ENCODE results near the gene CDYL2. TPM values are rescaled to one million over a fixed set of nuclear protein-coding genes. Genes with fewer than 3 reads are reported as not detected.
A peak's percentile ranks its signal among the peaks of the same experiment; 100 is the strongest.

Gene CDYL2
- total and polyA plus RNA-seq, 2 donors (not counting 3 experiments of a cell fraction or from before 2014, with no cell fraction given): 7.1 to 71.3 TPM

- Histone ChIP-seq H3K27me3 (ENCODE audit: control insufficient read depth in 2 of 2, insufficient read depth in 2 of 2, low read length in 2 of 2) (no peaks in the 10 kb centered on the region), H3K27ac (ENCODE audit: insufficient read depth, low read depth, low read length) (peak overlapping the region; percentile 94), H3K4me1 (ENCODE audit: control insufficient read depth, extremely low read depth, insufficient read depth, low read length) (peaks cover 32% of the 10 kb centered on the region), H4K20me1 (replicated peaks; ENCODE audit: control insufficient read depth, extremely low read depth, insufficient read depth, low read length) (no peaks in the 10 kb centered on the region), H3K79me2 (ENCODE audit: control insufficient read depth, insufficient read depth, low read length) (peaks cover 4% of the 10 kb centered on the region), H2AFZ (ENCODE audit: low read depth, low read length) (no peak overlapping the region), H3K9me3 (replicated peaks; ENCODE audit: control insufficient read depth, insufficient read depth, low read length) (no peaks in the 10 kb centered on the region), H3K9ac (replicated peaks; ENCODE audit: extremely low read depth, insufficient read depth, low read length) (no peak overlapping the region), H3K36me3 (ENCODE audit: control insufficient read depth in 2 of 2, extremely low read depth in 1 of 2, insufficient read depth in 2 of 2, low read length in 2 of 2) (no peaks in the 10 kb centered on the region), H3K4me3 (replicated peaks in 1 of 3; ENCODE audit: insufficient read depth in 1 of 3, low read depth in 1 of 3, low read length in 3 of 3) (no peak overlapping the region), H3K4me2 (ENCODE audit: insufficient read depth, low read length) (peak overlapping the region; percentile 17), H3K9me1 (replicated peaks; ENCODE audit: control insufficient read depth, extremely low read depth, insufficient read depth, low read length) (no peaks in the 10 kb centered on the region)
- BruUV-seq (replicated peaks): no TSS peak
- TF ChIP-seq POLR2A (IDR thresholded peaks at IDR 0.05; ENCODE audit: low read depth, low read length): no peak
- TF ChIP-seq, protein P1, sequence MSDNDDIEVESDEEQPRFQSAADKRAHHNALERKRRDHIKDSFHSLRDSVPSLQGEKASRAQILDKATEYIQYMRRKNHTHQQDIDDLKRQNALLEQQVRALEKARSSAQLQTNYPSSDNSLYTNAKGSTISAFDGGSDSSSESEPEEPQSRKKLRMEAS (IDR thresholded peaks at IDR 0.05; ENCODE audit: insufficient read depth, insufficient read length): no peak
- no peak for TF ChIP-seq FOS (IDR thresholded peaks at IDR 0.05; ENCODE audit: borderline replicate concordance, insufficient read depth, low read length)
- TF ChIP-seq JUN (IDR thresholded peaks at IDR 0.05; ENCODE audit: borderline replicate concordance, insufficient read depth, insufficient read length, low read depth): no peak
- no peak for TF ChIP-seq EZH2 (IDR thresholded peaks at IDR 0.05; ENCODE audit: borderline replicate concordance, low read depth, low read length, severe bottlenecking)
- no peak for TF ChIP-seq GATA2 (IDR thresholded peaks at IDR 0.05; ENCODE audit: insufficient read depth, insufficient read length, low read depth, low read length)
- TF ChIP-seq MYC (IDR thresholded peaks at IDR 0.05; ENCODE audit: low read depth, low read length): no peak
- no peak for TF ChIP-seq POLR2AphosphoS5 (IDR thresholded peaks at IDR 0.05; ENCODE audit: insufficient read depth, low read depth, low read length)
- TF ChIP-seq, protein P2, sequence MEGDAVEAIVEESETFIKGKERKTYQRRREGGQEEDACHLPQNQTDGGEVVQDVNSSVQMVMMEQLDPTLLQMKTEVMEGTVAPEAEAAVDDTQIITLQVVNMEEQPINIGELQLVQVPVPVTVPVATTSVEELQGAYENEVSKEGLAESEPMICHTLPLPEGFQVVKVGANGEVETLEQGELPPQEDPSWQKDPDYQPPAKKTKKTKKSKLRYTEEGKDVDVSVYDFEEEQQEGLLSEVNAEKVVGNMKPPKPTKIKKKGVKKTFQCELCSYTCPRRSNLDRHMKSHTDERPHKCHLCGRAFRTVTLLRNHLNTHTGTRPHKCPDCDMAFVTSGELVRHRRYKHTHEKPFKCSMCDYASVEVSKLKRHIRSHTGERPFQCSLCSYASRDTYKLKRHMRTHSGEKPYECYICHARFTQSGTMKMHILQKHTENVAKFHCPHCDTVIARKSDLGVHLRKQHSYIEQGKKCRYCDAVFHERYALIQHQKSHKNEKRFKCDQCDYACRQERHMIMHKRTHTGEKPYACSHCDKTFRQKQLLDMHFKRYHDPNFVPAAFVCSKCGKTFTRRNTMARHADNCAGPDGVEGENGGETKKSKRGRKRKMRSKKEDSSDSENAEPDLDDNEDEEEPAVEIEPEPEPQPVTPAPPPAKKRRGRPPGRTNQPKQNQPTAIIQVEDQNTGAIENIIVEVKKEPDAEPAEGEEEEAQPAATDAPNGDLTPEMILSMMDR (IDR thresholded peaks at IDR 0.05; ENCODE audit: extremely low read depth in 1 of 2, insufficient read depth in 1 of 2, low read depth in 1 of 2, low read length in 2 of 2): no peak
- POLR2A ChIA-PET: no interaction called here
- intact Hi-C loops (cut with micrococcal nuclease) (loop anchor here (1.0 to 10.0 kb wide), 8 partner anchors 16 to 267 kb away; partner anchors contain the start of gene CENPN), dilution Hi-C loops (cut with MboI; ENCODE audit: extremely low pct_ligation_motif_present, low sequenced_read_pairs) (no loop called here)
- CTCF ChIA-PET: interaction anchor here (1.3 to 2.3 kb wide), 3 partner anchors 17 to 281 kb away, joined by 3 to 27 read pairs (median 12); no protein-coding TSS in a partner anchor
- DNase-seq (ENCODE audit: low read depth, low spot score) (no peak), FAIRE-seq (no peak)
These were observed 3.5 kb upstream of the CDYL2 start for GRCh38 chr16:80807906-80808305.
